COLO668 (cell line): ENCODE data around the gene TMC4.
A peak's percentile ranks its signal among the peaks of the same experiment; 100 is the strongest.

Experiments
- DNase-seq: peaks from one replicate; lab custom pipeline; 2025; ENCODE audit not compliant: unreplicated experiment; lab: John Stamatoyannopoulos, UW

The TMC4 gene

GRCh38 chr19:54156953-54157352 lies 16.0 kb downstream of the TMC4 start:
- no peak for DNase-seq

GRCh38 chr19:54156490-54156889 lies 16.5 kb downstream of the TMC4 start:
- no peak for DNase-seq

- no peak for DNase-seq
These were observed 17.3 kb downstream of the TMC4 start for GRCh38 chr19:54155694-54156093.

DNA sequence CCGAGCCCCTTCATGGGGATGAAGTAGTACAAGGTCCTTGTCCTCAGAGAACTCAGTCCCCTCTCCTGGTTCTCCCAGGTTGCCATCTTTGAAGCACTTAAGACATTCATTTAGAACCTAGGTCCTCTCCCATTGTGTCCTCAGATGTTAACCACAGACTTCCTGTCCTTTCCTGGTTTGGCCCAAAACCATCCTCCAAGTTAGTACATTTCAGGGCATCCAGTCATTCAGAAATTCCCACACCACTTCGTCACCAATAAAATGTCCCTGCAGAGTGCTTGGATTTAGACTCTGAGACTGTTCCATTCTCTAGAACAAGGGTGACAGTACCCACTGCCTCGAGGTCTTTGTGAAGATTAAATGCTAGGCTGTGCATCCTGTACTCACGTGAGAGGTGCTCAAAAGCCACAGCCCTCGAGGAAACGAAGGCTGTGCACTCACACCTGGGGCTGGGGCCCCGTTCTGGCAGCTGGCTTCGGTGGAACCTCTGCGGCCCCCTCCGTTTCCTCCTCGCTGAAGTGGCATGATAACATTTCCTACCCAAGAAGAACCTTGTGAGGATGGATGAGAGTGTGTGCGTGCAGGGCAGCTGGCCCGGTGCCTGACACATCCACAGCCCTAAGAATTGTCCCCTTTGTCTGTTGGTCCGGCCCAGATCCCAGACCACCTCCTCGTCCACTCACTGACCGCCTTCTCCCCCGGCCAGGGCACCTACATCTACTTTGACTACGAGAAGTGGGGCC lies 18.2 kb downstream of the TMC4 start:
- no peak for DNase-seq

DNA sequence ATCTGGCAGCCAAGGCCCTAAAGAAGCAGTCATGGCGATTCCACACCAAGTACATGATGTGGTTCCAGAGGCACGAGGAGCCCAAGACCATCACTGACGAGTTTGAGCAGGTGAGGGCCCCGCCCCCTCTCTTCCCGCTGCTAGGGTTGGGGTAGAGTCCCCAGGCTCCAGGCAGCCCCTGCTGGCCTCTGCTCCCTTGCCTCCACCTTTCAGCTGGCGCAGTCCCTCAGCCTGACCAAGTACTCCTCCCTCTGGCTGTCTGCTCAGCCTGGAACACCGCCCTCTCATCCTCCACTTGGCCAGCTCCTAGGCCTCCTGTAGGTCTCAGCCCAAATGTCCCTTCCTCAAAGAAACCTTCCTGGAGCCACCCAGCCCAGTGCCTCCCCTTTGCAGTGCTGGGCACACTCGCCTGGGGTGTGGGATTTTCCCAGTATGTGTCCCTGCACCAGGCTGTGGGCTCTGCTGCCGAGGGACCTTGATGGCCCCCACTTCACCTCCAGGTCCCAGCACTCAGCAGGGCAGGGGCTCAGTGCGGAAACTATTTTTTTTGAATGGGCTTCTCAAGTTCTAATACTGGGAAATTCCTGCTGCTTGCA lies 19.1 kb downstream of the TMC4 start:
- no peak for DNase-seq

- no peak for DNase-seq
These were observed 20.0 kb downstream of the TMC4 start for GRCh38 chr19:54152878-54153524.

GRCh38 chr19:54152267-54152666 lies 20.7 kb downstream of the TMC4 start:
- DNase-seq, result no peak

DNA sequence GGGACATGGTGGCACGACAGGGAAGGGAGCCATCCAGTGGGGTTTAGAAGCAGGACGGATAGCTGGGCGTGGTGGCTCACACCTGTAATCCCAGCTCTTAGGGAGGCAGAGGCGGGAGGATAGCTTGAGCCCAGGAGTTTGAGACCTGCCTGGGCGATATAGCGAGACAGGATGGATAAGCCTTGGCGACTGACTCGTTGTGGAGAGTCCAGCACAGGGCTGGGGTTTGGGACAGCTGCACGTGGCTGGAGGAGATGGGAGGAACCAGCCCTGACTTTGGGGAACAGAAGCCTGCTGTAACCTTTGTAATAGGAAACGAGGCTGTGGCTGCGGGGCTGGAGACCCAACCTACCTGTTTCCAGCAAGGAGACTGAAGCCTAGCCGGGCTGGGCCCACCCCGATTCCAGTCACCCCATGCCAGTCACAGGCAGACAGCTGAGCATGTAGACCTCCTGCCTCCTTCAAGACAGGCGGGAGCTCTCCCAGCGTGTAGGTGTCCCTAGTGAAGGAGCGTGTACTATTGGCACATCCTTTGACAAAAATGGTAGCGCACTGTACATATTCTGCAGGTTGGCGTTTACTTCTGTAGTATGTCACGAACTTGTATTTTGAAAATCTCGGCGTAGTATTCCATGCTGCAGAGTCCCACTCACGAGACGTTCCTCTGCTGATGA lies 21.5 kb downstream of the TMC4 start:
- no peak for DNase-seq

DNA sequence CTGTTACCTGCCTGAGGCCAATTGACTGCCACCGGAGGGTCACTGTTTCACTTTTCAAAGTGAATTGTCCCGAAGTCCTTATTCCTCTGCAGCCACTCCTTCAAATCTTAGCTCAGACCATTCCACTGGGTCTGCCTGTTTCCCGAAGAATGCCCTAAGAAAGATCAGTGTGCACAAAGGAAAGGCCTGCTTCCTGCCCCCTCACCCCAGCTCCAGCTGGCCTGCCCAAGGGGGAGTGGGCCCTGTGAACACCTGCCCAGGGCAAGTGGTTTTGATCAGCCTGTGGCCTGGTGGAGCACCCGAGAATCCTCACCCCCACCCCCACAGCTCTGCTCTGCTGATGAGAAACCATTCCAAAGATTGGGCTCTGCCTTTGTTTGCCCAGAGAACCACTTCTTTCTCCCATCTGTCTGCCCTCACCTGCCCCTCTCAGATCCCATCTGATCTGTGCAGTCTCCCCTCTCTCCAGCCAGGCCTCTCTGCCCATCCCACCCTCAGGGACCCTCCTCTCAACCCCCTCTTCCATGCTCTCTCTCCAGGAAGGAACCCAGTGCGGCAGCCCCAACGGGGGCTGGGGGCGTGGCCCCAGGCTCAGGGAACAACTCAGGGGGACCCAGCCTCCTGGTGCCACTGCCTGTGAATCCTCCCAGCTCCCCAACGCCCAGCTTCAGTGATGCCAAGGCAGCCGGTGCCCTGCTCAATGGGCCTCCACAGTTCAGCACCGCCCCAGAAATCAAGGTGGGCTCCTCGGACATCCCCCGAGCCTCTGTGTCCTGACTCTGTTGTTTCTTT lies 23.7 kb downstream of the TMC4 start:
- DNase-seq, result no peak

DNA sequence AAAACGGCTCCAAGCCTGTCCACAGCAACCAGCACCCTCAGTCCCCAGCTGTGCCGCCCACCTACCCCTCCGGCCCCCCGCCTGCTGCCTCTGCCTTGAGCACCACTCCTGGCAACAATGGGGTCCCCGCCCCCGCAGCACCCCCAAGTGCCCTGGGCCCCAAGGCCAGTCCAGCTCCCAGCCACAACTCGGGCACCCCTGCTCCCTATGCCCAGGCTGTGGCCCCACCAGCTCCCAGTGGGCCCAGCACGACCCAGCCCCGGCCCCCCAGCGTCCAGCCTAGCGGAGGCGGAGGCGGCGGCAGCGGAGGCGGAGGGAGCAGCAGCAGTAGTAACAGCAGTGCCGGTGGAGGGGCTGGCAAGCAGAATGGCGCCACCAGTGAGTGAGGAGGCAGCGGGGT lies 24.8 kb downstream of the TMC4 start:
- no peak for DNase-seq

DNA sequence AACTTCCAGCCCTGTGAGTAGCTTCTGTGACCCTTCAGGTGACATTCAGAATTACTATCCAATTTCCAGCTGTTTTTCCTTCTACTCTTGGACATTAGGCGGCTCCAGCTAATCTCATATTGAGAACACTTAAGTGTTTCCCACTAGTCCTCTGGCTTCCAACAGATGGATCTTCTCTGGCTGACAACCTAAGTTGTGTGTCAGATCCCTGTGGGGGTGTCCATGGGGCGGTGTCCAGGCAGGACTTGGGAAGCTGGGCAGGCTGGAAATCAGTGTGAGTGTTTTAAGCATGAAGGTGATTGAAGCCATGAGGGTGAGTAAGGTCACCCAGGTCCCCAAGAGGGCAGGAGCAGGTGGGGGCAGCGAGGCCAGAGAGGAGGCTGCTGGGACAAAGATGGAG lies 25.3 kb downstream of the TMC4 start:
- no peak for DNase-seq

GRCh38 chr19:54145541-54146158 lies 27.3 kb downstream of the TMC4 start:
- DNase-seq, result no peak

DNA sequence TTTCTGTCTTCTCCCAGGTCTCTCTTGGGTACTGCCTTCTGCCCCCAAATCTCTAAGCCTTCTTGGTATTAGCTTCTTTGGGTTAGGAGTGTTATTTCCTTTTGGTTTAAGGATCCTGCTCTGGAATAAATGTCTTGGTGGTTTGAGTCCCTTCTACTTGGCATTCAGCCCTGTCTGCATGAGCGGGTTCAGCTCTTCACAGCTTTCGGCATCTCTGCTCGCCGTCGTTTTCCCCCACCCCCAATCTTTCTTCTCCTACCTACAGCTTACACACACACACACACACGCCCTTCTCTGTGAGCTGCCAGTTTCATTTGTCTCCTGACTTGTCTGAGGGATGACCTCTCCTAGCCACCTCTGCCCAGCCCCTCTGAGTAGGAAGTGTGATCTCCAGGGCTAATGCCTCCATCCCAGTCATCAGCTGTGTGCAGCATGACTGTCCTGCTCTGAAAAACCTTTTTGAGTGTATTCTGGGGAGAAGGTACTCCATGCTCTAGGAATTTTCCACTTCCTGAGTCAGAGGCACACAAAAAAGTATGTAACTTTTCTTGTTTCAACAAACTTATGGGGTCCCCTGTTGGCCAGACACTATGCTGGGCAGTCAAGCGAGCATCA lies 30.7 kb downstream of the TMC4 start:
- no peak for DNase-seq

- DNase-seq, result no peak
These were observed 31.6 kb downstream of the TMC4 start for GRCh38 chr19:54141356-54141755.

GRCh38 chr19:54138489-54139256 lies 34.3 kb downstream of the TMC4 start:
- DNase-seq, result no peak

GRCh38 chr19:54137699-54138488 lies 35.1 kb downstream of the TMC4 start, which contains the start of gene CNOT3:
Gene CNOT3 (plus strand): TSS chr19:54137762. CDS start chr19:54142979, 5,217 bp downstream.
- peak; percentile 31 for DNase-seq

DNA sequence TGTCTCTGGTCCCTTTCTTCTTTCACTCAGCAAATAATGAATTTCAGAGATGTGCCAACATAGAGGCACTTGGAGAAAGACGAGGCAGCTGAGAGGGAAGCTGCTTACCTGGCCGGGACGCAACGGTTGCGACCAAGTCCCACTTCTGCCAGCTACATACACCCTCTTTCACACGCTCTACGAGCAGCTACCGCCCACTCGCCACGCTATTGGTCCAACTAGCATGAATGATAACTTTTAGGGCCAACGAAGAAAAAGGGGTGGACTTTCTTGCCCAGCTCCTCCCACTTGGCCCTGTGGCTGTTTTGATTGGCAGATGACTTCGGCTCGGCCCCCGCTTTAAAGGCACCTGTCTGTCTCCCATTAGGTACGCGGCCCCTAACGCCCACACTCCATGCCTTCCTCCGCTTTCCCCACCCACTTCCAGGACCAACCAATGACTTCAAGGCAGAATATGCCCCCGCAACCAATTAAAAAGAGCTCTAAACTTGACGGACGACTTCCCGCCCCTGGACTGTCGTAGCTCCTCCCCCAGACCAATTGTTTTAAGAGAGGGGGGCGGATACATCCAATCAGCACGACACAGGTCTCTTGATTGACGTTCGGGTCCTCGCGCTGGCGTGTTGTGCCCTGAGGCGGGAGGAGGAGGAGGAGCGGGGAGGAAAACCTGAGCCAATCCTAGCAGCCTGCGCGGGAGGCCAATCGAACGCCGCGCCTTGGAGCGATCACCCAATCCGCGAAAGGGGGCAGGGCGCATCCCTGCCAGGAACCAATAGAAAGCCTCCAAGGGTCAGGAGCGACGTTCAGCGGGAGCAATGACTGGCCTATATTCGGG lies 35.9 kb downstream of the TMC4 start:
- peak; percentile 99 for DNase-seq
